GM19397 (cell line): Measurements from ENCODE around the gene GYG1.
"Not testable (repeated sequence)": the region's sequence is repeated elsewhere in the genome, so short reads cannot be mapped to it uniquely, and the experiment has no call there.

Source experiments
- ATAC-seq: cut with Tn5 transposase; IDR thresholded peaks from one replicate; pipeline ENCODE4 v1.9.1; 2021; ENCODE audit warnings: mild to moderate bottlenecking, moderate library complexity; ENCODE audit not compliant: unreplicated experiment

Gene GYG1

DNA sequence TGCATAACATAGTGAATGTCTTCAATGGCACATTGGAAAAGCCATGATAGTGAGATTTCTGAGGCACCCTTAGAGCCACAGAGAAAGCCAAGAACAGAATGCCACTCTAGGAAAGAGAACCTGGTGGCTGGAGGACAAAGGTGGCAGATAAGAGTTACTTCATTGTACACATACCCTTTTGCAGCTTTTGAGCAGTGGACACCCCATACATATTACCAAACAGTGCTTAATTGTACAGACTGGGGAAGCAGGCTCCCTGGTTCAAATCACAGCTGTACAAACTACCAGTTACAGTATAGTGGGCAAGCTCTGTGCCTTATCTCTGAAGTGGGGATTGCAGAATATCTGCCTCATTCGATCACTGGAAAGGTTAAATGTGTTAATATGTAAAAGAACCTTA lies 10.1 kb upstream of the GYG1 start:
- no peak for ATAC-seq

DNA sequence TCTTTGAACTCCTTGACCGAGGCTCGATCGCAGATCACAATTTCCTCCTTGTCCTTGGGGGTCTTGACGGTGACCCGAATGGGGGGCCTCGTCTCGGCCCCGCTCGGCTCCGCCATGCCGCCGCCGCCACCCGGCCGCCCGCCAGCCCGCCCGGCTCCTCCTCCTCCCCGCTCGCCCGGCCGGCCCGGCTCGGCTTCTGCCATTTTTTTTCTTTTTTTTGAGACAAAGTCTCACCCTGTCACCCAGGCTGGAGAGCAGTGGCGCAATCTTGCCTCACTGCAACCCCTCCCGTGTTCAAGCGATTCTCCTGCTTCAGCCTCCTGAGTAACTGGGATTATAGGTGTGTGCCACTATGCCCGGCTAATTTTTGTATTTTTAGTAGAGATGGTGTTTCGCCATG lies 3.8 kb upstream of the GYG1 start:
- not testable (repeated sequence) for ATAC-seq

DNA sequence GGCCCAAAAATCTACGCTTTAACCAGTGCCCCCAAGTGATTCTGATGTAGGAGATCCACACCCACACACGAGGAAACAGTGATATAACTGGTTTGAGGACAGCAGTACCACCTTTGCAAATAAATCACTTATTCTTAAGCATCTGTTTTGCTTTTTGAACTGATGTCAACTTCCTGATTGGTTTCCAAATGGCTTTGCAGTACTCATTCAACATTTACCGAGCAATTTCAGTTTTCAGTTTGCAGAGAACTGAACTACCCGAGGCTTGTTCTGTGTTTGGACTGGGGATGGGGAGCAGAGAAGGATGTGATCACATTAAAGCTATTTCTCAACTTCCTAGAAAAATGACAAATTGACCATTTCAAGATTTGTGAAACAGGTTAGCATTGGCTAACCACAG lies 1.1 kb upstream of the GYG1 start:
- ATAC-seq: no peak

DNA sequence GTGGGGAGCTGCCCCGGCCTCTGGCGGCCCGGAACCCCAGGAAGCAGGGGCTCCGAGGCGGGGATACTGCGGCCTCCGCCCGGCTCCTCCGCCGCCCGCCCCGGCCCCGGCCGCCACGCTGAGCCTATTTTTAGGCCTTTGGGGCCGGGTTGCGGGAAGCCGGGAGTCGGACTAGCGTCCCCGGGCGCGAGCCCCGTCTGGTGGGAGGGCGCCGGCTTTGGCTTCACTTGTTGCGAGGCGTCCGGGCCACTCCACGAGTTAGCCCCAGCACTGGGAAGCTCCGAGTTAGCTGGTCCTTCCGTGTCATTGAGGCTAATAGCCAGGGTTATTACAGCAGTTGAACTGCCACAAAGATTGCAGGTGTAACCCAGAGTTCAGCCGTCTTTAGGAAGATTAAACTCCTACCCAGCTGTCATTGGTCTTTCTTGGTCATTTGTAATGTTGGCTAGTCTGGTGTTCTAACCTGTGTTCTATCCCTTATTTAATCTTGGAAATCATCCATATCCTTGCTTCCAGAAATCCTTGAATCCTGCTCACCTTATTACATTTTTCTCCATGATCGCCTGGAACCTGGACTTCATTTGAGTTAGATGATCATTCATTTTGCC lies 791 bp downstream of the GYG1 start:
- ATAC-seq: peak; percentile 30

DNA sequence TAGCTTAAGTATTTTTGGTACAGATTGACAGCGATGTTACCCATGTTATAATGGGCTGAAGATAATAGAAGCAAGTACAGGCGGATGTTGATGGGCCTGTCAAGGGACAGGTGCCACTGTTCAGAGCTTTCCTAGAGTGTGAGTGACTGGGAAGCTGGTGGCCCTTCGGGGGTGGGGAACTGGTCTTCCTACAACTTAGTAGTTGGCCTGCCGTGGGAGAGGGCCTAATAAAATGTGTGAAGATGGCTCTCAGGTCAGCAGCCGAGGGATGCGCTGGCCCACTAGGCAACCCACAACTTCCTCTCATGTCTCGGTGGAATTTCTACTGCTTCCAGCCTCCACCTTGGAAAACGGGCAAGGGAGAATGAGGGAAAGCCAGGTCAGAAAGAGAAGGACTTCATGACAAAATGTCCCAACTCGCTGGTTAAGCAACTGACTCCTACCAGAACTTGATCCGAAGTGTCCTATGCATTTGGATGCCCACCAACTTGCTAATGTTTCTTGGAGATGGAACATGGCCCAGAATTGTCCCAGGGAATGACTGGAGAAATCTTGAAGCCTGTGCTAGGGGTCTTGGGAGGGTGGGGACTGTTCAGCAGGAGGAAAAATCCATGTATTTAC lies 1.4 kb downstream of the GYG1 start:
- ATAC-seq: no peak

DNA sequence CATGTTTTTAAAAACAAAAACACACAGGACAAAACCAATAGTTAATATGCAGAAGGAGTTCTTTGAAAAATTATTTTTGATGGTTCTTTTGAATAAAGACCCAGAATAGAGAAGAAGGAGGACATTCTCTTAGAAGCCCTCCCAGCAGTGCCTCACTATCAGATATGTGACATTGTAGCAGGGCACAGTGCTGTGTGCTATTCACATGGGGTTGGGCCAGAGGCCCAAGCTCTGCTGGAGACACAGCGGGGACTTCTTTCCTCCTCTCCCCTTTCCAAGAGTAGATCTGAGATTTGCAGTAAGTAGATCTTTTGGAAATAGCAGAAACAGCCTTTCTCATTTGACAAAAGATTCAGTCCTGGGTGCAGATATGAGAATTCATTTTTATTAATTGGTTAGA lies 6.3 kb downstream of the GYG1 start:
- no peak for ATAC-seq

DNA sequence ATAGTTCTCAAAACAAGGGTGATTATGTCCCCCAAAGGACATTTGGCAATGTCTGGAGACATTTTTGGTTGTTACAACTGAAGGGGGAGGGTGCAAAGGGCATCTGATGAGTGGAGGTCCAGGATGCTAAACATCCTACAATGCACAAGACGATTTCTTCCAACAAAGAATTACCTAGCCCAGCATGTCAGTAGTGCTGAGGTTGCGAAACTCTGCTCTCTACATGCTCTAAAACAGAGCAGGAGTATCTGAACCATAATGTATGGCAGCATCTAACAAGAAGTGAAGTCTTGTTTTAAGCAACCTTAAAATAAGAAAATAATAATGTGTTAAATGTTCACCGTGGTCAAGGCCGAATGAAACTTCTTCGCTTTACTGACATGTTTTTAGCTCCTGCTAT lies 7.0 kb downstream of the GYG1 start:
- ATAC-seq: no peak

DNA sequence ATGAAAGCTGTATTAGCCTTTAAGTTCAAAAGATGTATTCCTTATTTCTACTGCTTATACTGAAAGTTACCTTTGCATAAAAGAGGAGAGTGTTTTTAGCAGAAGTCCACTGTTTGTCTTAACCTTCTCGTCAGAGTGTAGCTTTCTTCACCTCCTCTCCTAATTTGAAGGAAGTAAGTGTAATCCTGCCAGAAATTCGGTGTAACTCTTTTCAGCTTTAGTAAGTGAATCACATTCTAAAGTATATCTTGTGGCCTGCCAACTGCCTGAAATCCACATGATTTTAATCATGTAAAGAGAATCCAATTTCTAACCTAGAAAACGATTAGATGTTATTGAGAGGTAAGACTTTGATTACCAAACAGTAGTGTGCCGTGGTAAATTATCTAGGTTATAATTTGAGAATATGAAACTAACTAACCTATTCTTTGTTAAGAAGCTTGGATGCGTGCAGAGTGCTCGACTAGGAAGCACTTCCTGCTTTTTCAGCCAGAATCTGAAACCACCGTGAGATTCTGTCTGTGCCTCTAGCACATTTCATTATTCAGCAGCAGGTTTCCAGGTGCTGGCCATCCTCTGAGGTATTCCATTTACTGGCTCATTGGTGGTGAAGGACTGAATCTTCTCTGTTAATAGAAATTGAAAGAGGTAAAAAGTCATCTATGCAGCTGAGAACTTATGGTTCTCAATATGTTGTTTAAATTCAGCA lies 7.5 kb downstream of the GYG1 start:
- no peak for ATAC-seq

DNA sequence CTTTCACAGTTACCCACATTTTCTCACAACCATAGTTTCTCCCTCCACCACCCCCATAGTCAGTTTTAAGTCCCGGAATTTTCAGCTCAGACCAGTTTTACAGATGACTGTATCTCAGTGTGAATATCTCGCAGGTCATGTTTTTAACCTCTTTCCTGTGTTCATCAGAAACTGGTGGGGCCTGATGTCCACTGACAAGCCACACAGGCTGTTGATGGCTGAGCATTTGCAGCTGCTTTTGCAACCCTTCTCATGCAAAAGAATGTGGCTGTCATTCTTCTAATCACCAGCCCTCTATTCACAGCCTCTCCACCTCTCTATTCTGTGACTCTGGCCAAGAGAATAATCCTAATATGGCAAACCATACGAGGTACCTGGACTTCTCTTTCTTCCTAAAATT lies 8.5 kb downstream of the GYG1 start:
- no peak for ATAC-seq

DNA sequence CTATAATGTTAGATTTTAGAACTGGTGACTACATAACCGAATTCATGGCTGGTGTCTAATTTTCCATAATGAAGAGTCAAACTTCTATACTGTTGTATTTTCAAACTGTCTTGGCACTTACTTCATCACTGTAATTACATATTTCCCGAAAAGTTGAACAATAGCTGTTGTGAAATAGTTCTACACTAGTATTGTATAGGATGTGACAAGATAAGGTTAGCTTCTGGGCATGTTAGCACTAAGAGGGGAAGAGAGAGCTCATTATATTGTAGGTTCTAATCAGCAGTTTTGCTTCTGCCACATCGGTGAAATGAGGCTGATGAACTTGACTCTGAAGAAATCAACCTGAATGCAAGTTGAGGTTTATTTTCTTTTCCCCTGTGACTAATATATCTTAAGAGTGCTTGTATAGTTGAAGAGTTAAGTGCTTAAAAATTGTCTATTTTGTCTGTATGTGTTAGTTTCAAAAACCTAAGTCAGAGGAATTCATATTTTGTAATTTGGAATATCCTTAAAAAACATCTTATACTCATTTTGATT lies 8.9 kb downstream of the GYG1 start:
- no peak for ATAC-seq

DNA sequence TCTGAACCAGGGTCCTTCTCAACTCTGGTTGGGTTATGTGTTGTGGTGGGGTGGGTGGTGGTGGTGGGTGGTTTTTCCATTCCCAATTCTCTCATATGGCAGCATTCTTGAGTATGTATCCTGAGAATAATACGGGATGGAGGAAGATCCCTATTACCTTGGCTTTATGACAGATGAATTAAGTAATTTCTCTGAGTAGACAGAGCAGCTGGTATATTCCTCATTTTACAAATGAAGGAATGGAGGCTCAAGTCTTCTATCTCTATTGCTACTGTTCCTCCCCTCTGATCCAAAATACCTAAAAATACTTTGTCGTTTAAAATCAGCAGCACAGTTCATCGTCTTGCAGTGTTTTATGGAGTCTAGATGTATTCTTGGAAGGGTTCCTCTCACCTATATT lies 10.4 kb downstream of the GYG1 start:
- no peak for ATAC-seq

DNA sequence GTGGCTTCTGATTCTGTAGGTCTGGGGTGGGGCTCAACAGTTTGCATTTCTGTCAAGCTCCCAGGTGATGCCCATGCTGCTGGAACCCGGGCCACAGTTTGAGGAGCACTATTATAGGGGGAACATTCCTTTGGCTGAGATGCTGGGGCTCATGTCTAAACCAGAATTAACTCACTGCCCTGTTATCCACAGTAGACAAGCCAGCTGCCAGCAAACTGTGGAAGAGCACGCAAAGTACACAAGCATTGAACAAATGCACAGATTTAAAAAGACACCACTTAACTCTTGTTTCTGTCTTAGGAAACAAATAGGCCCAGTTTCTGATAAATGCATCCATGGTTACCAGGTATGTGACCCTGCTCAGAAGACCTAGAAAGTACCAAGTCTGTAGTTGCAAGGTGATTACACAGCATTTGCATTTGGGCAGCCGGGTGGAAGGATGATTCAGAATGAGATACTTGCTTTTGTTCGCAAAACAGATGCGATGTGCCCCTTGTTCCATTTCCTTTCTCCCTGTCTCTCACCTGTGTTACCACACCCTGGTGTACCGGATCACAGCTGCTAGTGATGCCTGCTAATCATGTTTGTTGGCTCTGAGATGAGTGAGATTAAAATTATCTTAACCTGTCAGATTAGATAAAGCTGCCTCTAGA lies 12.4 kb downstream of the GYG1 start:
- ATAC-seq: peak; percentile 89

DNA sequence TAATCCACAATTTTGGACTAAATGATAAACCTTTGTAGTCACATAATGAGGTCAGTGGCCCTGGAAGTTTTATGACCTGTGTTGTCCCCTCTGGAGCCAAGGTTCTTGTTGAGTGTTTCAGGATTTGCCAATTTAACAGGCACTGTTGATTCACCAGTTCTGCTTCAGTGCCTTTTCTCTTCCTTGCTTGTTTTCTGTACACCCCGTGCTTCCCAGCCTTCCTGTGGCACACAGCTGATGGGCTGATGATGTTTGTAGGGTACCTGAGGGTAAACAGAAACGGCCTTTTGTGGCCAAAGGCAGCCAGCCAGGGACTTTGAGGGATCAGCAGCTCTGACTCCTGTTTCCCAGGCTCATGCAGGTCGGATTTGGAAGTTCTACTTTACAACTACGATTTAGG lies 13.3 kb downstream of the GYG1 start:
- ATAC-seq: no peak

DNA sequence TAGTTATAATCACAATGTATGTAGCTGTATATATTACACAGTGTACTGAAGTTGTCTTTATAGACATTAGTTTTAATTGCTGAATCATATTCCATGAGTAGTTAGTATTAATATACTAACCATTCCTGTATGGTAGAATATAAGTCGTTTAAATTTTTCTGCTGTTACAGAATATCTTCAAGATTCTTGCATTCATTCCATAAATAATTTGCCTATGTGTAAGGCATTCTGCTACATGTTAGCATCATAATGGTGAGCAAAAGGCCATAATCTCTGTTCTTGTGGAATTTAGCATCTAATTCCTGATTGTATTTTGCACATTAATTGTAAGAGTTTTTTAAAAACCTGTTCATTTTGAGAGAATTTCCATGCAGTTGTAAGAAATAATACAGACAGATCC lies 14.1 kb downstream of the GYG1 start:
- ATAC-seq: no peak

DNA sequence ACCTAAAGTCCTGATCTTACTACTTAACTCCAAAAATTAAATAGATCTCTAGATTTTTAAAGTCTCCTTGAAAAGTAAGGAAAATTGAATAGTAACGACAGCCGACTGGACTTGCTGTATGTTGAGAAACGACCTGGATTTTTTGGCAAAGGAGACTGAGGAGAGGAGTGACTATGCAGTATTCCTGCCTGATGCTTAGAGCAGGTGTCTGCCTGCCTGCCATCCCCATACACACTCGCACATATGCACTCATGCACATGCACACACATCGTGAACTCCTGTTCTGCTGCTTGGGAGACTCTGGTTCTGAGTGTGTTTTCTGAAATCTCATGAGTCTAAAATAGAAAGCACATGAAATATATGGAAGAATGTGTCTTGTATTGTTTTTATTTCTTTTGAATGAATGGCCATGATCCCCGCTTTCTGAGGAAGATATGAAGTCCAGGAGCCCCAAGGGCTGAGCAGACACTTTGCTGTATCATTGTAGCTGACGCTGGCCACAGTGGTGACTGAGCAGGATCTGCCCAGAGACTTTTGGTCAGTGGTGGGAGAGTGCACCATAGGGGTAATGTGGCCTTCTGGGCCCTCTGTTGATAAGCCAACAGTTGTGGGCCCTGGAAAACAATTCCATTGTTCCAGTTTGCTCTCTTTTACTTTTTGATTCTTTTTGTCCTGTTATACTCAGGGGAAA lies 16.4 kb downstream of the GYG1 start:
- ATAC-seq: no peak

DNA sequence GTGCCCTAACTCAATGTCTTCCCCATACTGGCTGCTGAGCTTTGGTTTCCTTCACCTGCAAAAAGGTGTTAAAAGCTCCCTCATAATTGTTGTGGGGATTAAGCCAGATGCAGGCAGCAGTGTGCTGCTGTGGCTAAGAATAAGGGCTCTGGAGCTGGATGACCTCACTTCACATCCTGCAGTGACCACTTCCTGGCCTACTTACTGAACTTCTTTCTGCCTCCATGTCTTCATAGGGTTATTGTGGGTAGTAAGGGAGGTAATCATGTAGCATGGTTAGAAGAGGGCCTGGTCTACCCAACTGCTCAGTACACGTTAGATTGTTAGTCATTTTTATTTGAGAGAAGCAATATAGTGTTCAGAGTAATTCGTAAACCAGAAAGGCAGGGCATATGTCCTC lies 18.4 kb downstream of the GYG1 start:
- peak; percentile 76 for ATAC-seq

DNA sequence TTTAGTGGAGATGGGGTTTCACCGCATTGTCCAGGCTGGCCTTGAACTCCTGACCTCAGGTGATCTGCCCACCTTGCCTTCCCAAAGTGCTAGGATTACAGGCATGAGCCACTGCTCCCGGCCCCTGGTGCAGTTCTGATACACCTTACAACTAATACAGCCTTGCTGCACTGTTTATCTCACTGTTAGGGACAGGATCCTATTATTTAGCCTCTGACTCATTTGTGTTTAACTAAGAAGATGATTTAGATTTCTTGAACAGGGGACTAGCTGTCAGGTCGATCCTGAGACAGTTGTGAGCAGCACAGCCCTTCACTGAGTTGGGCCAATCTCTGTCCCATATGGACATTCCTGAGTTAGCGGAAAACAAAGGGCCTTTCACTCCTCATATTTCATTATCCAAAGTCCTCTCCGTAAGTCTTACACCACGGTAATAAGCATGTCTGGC lies 19.2 kb downstream of the GYG1 start:
- ATAC-seq: no peak

DNA sequence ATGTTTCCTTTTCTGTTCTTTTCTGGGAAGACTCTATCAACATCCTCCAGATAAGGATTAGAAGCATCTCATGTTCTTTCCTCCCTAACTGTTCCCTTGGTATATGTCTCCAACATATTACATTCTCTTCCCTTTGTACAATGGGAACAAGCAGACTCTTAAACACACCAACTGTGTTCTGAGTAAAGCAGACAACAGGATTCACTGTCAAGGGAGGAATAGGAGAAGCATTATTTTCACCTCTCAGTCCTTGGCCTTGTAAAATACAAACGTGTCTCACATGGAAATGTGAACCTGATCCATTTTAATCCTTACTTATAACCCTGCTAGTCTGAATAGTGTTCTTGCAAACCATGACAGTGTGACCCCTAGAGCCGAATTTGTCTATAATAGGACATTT lies 19.6 kb downstream of the GYG1 start:
- ATAC-seq: no peak

DNA sequence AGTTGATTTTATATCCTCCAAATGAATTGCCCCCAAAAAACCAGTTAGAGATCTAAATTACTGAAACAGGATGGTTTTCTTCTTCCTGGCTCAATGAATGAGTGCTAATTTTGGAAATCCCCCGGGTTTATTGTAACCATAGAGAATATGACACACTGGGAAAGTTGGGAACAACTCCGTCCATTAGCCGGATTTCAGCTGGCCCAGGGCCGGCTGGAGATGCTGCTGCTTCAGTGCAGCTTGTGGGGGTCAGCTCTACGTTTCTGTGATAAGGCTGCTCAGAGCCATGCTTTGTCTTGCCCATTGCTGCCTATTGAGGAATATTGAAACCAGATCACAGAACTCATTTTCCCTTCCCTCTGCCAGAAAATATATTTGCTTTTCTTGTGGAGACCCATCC lies 20.3 kb downstream of the GYG1 start:
- no peak for ATAC-seq

DNA sequence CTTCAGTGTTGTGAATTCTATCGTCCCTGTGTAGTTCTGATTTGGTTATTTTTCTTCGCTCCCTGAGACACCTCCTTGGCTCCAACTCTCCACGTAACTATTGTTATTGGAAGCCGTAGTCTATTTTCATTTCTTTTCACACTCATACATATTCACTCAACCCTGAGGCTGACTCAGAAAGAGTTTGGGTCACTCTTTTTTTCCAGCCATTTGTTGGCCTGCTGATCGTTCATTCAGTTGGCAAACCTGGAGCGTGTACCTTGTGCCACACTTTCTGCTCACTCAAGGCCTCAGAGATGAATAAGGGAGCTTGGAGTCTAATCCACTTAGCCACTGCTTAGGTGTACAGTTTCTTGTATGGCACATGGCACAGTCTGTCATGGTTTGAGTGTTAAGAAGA lies 22.4 kb downstream of the GYG1 start:
- no peak for ATAC-seq

DNA sequence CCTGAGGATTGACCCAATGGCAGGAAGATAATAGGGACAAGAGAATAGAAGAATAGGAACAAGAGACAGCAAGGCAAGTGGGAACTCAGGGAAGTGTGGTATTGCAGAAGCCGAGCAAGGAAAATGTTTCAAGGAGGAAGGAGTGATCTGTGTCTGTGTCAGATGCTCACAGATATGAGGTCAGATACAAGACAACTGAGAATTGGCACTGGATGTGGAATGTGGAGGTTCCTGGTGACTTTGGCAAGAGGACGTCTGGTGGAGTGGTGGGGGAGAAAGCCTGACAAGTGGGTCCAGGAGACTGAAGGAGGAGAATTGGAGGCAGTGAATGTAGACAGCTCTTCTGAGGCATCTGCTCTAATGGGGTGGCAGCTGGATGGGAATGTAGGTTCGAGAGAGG lies 24.1 kb downstream of the GYG1 start:
- ATAC-seq: no peak
